HG03439 (cell line): ENCODE results near the gene TBC1D2B.
"Not testable (repeated sequence)": the region's sequence is repeated elsewhere in the genome, so short reads cannot be mapped to it uniquely, and the experiment has no call there.

Experiments used
- ATAC-seq: cut with Tn5 transposase; IDR thresholded peaks from one replicate; pipeline ENCODE4 v1.9.1; 2021; ENCODE audit warnings: mild to moderate bottlenecking, moderate library complexity; ENCODE audit not compliant: unreplicated experiment

Gene TBC1D2B

DNA sequence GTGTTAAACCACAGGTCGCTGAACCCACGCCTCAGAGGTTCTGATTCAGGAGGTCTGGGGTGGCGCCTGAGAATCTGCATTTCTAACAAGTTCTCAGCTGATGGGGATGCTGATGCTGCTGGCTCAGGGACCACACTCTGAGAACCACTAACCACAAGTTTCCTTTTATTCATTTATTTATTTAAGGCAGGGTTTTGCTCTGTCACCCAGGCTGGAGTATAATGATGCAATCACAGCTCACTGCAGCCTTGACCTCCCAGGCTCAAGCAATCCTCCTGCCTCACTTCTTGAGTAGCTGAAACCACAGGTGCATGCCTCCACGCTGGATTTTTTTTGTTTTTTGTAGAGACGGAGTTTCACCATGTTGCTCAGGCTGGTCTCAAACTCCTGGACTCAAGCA lies 123.6 kb downstream of the TBC1D2B start:
- not testable (repeated sequence) for ATAC-seq

DNA sequence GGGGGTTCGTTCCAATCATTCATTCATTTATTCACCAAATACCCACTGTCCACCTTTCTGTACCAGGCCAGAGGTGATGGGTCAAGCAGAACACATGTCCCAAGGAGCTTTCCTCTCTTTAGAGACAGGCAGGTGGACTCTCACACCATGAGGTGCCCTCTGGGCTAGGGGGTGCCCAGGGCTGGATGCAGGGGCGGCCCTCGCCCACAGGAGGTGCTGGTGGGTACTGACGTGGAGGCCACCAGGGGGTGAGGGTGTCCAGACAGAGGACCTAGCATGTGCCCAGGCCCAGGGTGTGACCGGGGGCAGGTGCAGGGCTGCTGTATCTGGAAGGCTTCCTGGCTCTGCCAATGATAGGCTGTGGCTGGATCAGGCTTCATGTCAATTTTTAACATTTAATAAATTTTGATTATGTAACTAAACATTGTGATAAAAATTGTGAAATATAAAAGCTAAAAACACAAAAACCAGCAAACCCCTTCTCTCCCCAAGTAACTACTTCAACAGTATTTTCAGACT lies 124.5 kb downstream of the TBC1D2B start:
- ATAC-seq, result not testable (repeated sequence)

DNA sequence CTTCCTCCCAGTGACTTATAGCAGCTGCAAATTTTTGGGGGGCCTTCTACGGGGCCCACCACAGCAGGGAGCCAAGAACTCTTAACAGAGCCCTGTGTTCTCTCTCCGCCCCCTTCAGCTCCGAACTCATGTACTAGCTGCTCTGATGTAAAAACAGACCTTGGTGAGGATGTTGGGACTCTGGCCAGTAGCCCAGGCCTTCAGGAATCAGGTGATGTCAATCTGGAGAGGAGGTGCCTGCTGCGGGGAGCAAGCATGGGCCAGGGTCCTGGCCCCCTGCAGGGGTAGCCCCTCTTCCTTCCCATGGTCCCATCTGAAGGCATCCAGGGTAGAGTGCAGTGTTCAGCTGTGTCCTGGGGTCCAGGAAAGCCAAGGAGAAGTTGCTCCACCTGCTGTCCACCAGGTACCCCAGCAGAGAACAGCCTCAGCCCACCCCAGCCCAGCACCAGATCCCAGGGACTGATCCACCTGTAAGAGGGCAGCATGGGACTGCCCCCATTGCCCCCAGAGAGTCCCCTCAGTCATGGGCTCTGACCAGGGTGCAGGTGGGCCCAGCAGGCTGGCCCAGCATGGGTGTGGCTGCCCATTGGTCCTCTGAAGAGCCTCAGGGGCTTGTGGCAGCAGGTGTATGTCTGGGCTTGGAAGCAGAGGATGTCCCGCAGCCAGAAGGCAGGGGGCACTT lies 126.3 kb downstream of the TBC1D2B start:
- ATAC-seq, result not testable (repeated sequence)

DNA sequence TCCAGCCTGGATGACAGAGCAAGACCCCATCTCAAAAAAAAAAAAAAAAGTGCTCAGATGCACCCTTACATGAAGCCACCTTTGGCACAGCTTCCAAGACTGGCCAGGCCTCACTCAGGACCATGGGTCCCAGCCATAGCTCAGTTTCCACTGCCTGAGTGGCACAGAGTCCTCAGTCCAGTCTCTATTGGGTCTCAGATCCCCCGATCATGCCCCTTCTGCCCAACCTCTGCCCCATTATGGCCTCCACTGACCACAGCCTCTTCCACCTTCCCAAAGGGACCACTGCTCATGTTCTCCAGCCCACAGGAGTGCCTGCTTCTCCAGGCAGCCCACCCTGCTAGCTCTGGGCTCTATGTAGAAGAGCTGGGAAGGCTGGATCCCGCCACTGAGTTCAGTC lies 127.0 kb downstream of the TBC1D2B start:
- not testable (repeated sequence) for ATAC-seq

DNA sequence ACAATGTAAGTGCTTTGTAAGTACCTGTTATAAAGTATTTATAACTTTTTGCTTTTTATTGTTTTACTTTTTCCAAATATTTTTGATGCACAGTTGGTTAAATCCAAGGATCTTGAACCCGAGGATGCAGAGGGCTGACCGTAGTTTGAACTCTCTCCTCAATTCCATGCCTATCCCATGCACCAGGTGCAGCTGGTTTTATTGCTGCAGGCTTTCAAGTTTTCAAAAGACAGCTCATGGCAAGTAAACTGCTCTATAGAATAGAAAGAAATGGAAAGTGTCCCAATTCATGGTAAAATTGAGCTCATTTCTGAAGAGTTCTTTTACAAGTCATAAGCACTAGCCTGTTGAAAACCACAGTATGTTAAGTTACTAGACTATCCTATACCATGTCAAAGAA lies 131.9 kb downstream of the TBC1D2B start:
- no peak for ATAC-seq
